GM19372 (cell line): ENCODE measurements around the gene CNGA3.
"Not testable (repeated sequence)": the region's sequence is repeated elsewhere in the genome, so short reads cannot be mapped to it uniquely, and the experiment has no call there.

Experiments
- ATAC-seq: cut with Tn5 transposase; IDR thresholded peaks from one replicate; pipeline ENCODE4 v1.9.1; 2021; ENCODE audit warnings: mild to moderate bottlenecking, low read depth, moderate library complexity; ENCODE audit not compliant: unreplicated experiment

The CNGA3 gene

GRCh38 chr2:98393354-98393753 lies 47.1 kb downstream of the CNGA3 start:
- no peak for ATAC-seq

- ATAC-seq = no peak
Measured at GRCh38 chr2:98394595-98395153, 48.4 kb downstream of the CNGA3 start.

- no peak for ATAC-seq
Measured at GRCh38 chr2:98395977-98396376, 49.7 kb downstream of the CNGA3 start.

GRCh38 chr2:98396745-98397355 lies 50.6 kb downstream of the CNGA3 start:
- no peak for ATAC-seq

GRCh38 chr2:98399140-98399539 lies 52.9 kb downstream of the CNGA3 start:
- no peak for ATAC-seq

- no peak for ATAC-seq
Measured at GRCh38 chr2:98403878-98404277, 57.6 kb downstream of the CNGA3 start.

GRCh38 chr2:98404556-98405250 lies 58.4 kb downstream of the CNGA3 start:
- no peak for ATAC-seq

GRCh38 chr2:98405301-98405700 lies 59.0 kb downstream of the CNGA3 start:
- no peak for ATAC-seq

- no peak for ATAC-seq
Measured at GRCh38 chr2:98408155-98408554, 61.9 kb downstream of the CNGA3 start.

- no peak for ATAC-seq
Measured at GRCh38 chr2:98412751-98413458, 66.6 kb downstream of the CNGA3 start.

GRCh38 chr2:98414246-98414645 lies 68.0 kb downstream of the CNGA3 start:
- not testable (repeated sequence) for ATAC-seq

GRCh38 chr2:98415719-98416248 lies 69.5 kb downstream of the CNGA3 start:
- ATAC-seq = not testable (repeated sequence)

GRCh38 chr2:98416383-98417159 lies 70.3 kb downstream of the CNGA3 start:
- ATAC-seq = no peak

- no peak for ATAC-seq
Measured at GRCh38 chr2:98419544-98419943, 73.3 kb downstream of the CNGA3 start.

GRCh38 chr2:98419977-98420725 lies 73.9 kb downstream of the CNGA3 start:
- no peak for ATAC-seq

- no peak for ATAC-seq
Measured at GRCh38 chr2:98422449-98422848, 76.2 kb downstream of the CNGA3 start.

- ATAC-seq = no peak
Measured at GRCh38 chr2:98426771-98427170, 80.5 kb downstream of the CNGA3 start.

- no peak for ATAC-seq
Measured at GRCh38 chr2:98432145-98432544, 85.9 kb downstream of the CNGA3 start.

- no peak for ATAC-seq
Measured at GRCh38 chr2:98433363-98433964, 87.2 kb downstream of the CNGA3 start.
